Neural progenitor cell (in vitro differentiated cells): ENCODE results near the gene MMP28. TPM values are rescaled to one million over a fixed set of nuclear protein-coding genes. Genes with fewer than 3 reads are reported as not detected.

Source experiments
- DNase-seq: peaks from one replicate; pipeline ENCODE4 v3.0.0-alpha.2; 2016; ENCODE audit warnings: low spot score
- H2AFZ ChIP-seq: fragments of 200-600 bp; sonication (generic); replicated peaks from 2 replicates; pipeline ENCODE4 v1.6.1; 2016; ENCODE audit warnings: antibody characterized with exemption
- H3F3A ChIP-seq: fragments of 200-600 bp; sonication (generic); 2 replicates; pipeline ENCODE4 v1.6.1; 2016; ENCODE audit warnings: antibody characterized with exemption, low read depth
- H3K27ac ChIP-seq: fragments of 200-600 bp; sonication (generic); 2 replicates; pipeline ENCODE4 v1.5.1; 2016; ENCODE audit warnings: mild to moderate bottlenecking
- H3K27me3 ChIP-seq: fragments of 200-600 bp; sonication (generic); 2 replicates; pipeline ENCODE4 v1.6.1; 2016; ENCODE audit warnings: mild to moderate bottlenecking, moderate library complexity
- H3K36me3 ChIP-seq: fragments of 200-600 bp; sonication (generic); 2 replicates; pipeline ENCODE4 v1.5.1; 2016
- H3K4me1 ChIP-seq: fragments of 200-600 bp; sonication (generic); 2 replicates; pipeline ENCODE4 v1.6.1; 2016; ENCODE audit warnings: mixed run types
- H3K4me2 ChIP-seq: fragments of 200-600 bp; sonication (generic); 2 replicates; pipeline ENCODE4 v1.6.1; 2016
- H3K4me3 ChIP-seq: fragments of 200-600 bp; sonication (generic); 2 replicates; pipeline ENCODE4 v1.5.1; 2016
- H3K79me2 ChIP-seq: fragments of 200-600 bp; sonication (generic); 2 replicates; pipeline ENCODE4 v1.6.1; 2016; ENCODE audit warnings: low read depth
- H3K9ac ChIP-seq: fragments of 200-600 bp; sonication (generic); 2 replicates; pipeline ENCODE4 v1.6.1; 2016
- H3K9me3 ChIP-seq: fragments of 200-600 bp; sonication (generic); 2 replicates; pipeline ENCODE4 v1.5.1; 2016; ENCODE audit warnings: low read depth
- H4K20me1 ChIP-seq: fragments of 200-600 bp; sonication (generic); 2 replicates; pipeline ENCODE4 v1.6.1; 2016; ENCODE audit warnings: low read depth
- H3K27ac Mint-ChIP-seq: 3 replicates; pipeline ENCODE4 v1.8.0; 2021; ENCODE audit warnings: mixed read lengths
- H3K27me3 Mint-ChIP-seq: 2 replicates; pipeline ENCODE4 v1.8.0; 2022; ENCODE audit warnings: low read depth, mild to moderate bottlenecking, inconsistent platforms, moderate library complexity, mixed read lengths; ENCODE audit not compliant: insufficient read depth
- H3K36me3 Mint-ChIP-seq: 3 replicates; pipeline ENCODE4 v1.8.0; 2021; ENCODE audit warnings: mixed read lengths
- H3K4me1 Mint-ChIP-seq: 3 replicates; pipeline ENCODE4 v1.8.0; 2021; ENCODE audit warnings: mixed read lengths
- H3K4me3 Mint-ChIP-seq: 3 replicates; pipeline ENCODE4 v1.8.0; 2021; ENCODE audit warnings: mild to moderate bottlenecking, moderate library complexity, mixed read lengths
- H3K9me3 Mint-ChIP-seq: 3 replicates; pipeline ENCODE4 v1.8.0; 2020; ENCODE audit warnings: mixed read lengths
- EZH2 ChIP-seq: fragments of 200-600 bp; sonication (generic); IDR thresholded peaks from 2 replicates; pipeline ENCODE4 v1.6.1; 2017; ENCODE audit warnings: antibody characterized with exemption, mild to moderate bottlenecking, moderate library complexity
- EZH2phosphoT487 ChIP-seq: fragments of 200-600 bp; sonication (generic); IDR thresholded peaks from 2 replicates; pipeline ENCODE4 v1.6.1; 2017; ENCODE audit warnings: antibody characterized with exemption
- total RNA-seq: library from RNA; depleted of rRNA; stranded (reverse); fragments of >200 nt; gene quantifications from 2 replicates; pipeline ENCODE4 v1.2.3, GENCODE V29; 2015; ENCODE audit warnings: low replicate concordance
- TF ChIP-seq, protein P1 (sequence below): fragments of 200-600 bp; sonication (generic); IDR thresholded peaks from 2 replicates; pipeline ENCODE4 v1.5.1; 2017; ENCODE audit warnings: antibody characterized with exemption, mild to moderate bottlenecking

Gene MMP28
- total RNA-seq, 1 donor from 2014 or later = not detected

DNA sequence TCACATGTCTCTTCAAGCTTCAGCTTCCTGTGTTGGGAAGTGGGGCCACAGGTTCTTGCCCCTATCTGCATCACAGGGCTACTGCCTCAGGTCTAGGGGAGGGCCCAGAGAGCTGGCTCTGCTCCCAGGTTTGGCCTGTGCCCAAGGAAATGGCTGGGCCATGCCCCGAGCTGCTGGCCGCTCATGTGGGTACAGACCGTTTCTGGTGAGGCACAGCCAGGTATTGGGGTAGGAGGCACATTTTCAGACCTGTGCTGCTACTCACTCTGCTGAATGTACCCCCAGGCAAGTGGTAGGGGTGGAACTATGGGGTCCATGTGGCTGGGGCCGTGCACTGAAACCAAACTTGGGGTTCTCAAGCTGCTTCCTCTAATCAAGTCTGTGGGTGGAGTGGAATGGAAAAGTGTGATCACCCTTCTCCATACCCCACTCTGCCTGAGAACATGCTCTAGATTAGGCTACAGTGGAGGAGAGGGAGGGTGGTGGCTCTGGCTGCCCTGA, 47.0 kb downstream of the MMP28 start:
- no peak overlapping the region for H3K9ac ChIP-seq
- no peaks in the 10 kb centered on the region for H3K9me3 Mint-ChIP-seq
- peaks cover 22% of the 10 kb centered on the region for H3K27me3 Mint-ChIP-seq
- H3K9me3 ChIP-seq = no peaks in the 10 kb centered on the region
- H3K79me2 ChIP-seq = no peaks in the 10 kb centered on the region
- no peaks in the 10 kb centered on the region for H3K36me3 Mint-ChIP-seq
- no peak overlapping the region for H2AFZ ChIP-seq
- no peak overlapping the region for H3K4me3 Mint-ChIP-seq
- peaks cover 19% of the 10 kb centered on the region for H3K4me1 Mint-ChIP-seq
- no peaks in the 10 kb centered on the region for H3K4me1 ChIP-seq
- H3K36me3 ChIP-seq = no peaks in the 10 kb centered on the region
- H3K4me2 ChIP-seq = no peak overlapping the region
- peaks cover 12% of the 10 kb centered on the region for H4K20me1 ChIP-seq
- peaks cover 31% of the 10 kb centered on the region for H3K27me3 ChIP-seq
- H3K4me3 ChIP-seq = no peak overlapping the region
- no peak overlapping the region for H3K27ac ChIP-seq
- H3F3A ChIP-seq = no peaks in the 10 kb centered on the region
- TF ChIP-seq EZH2 (no peak), EZH2phosphoT487 (no peak)
- TF ChIP-seq, protein P1, sequence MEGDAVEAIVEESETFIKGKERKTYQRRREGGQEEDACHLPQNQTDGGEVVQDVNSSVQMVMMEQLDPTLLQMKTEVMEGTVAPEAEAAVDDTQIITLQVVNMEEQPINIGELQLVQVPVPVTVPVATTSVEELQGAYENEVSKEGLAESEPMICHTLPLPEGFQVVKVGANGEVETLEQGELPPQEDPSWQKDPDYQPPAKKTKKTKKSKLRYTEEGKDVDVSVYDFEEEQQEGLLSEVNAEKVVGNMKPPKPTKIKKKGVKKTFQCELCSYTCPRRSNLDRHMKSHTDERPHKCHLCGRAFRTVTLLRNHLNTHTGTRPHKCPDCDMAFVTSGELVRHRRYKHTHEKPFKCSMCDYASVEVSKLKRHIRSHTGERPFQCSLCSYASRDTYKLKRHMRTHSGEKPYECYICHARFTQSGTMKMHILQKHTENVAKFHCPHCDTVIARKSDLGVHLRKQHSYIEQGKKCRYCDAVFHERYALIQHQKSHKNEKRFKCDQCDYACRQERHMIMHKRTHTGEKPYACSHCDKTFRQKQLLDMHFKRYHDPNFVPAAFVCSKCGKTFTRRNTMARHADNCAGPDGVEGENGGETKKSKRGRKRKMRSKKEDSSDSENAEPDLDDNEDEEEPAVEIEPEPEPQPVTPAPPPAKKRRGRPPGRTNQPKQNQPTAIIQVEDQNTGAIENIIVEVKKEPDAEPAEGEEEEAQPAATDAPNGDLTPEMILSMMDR = no peak
- no peak overlapping the region for H3K27ac Mint-ChIP-seq
- no peak for DNase-seq

DNA sequence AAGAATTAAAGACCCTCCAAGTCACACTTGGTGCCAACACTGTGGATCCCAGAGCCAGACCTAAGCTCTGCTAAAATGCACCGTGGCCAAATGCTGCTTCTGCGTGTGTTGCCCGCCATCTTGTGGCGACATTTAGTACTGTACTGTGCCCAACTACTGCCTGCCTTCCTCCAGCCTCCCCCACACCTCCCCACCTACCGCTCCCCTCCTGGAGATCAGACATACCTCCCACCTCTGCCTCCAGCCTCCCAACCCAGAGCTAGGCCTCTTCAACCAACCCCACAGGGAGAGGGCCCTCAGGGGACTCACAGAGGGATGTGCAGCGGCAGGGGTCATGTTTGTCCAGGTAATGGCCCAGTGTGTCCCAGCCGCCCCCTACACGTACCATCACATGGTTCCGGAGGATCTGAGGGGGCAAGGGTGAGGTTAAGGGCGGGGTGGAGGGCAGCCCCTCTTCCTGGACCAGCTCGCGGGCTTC, 47.9 kb downstream of the MMP28 start:
- Histone ChIP-seq H3K4me3 (no peak overlapping the region), H3K4me2 (no peak overlapping the region), H3K9me3 (no peaks in the 10 kb centered on the region), H2AFZ (no peak overlapping the region), H4K20me1 (peaks cover 18% of the 10 kb centered on the region), H3K36me3 (no peaks in the 10 kb centered on the region), H3K27ac (no peak overlapping the region), H3K4me1 (no peaks in the 10 kb centered on the region), H3F3A (no peaks in the 10 kb centered on the region), H3K27me3 (peaks cover 39% of the 10 kb centered on the region), H3K9ac (no peak overlapping the region), H3K79me2 (no peaks in the 10 kb centered on the region)
- H3K36me3 Mint-ChIP-seq = no peaks in the 10 kb centered on the region
- DNase-seq = peak; percentile 89
- H3K4me1 Mint-ChIP-seq = peaks cover 14% of the 10 kb centered on the region
- peaks cover 25% of the 10 kb centered on the region for H3K27me3 Mint-ChIP-seq
- TF ChIP-seq, protein P1 = peak; percentile 86
- TF ChIP-seq EZH2phosphoT487 = no peak
- no peak overlapping the region for H3K4me3 Mint-ChIP-seq
- no peak overlapping the region for H3K27ac Mint-ChIP-seq
- H3K9me3 Mint-ChIP-seq = no peaks in the 10 kb centered on the region

DNA sequence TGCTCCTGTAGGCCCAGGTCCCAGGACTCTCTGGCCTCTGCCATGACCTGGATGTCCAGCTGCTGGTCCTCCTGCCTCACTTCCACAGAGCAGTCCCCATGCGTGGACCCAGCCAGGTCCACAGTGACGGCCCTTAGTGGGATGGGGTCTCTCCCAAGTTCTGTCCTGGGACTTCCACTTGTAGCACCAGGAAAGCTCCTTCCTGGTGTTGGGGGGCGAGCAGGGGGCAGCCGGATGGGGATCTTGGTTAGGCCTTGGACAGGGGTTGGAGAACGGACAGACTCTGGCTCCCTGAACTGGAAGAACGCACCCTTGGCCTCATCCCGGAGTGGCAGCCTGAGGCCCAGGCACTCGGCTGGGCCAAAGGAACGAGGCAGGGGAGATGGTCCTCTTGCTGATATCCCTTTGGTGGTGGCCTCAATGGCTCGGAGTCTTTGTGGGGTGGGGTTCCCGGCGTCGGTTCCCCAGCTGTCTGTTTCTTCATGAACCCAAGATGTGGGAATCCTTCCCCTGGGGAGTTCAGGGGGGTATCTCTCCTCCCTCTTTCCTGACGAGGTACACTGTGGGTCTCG, 49.6 kb downstream of the MMP28 start:
- Histone ChIP-seq H3K4me2 (no peak overlapping the region), H3K79me2 (no peaks in the 10 kb centered on the region), H3K9me3 (no peaks in the 10 kb centered on the region), H4K20me1 (peaks cover 21% of the 10 kb centered on the region), H3K36me3 (no peaks in the 10 kb centered on the region), H2AFZ (no peak overlapping the region), H3K4me3 (no peak overlapping the region), H3F3A (no peaks in the 10 kb centered on the region), H3K4me1 (no peaks in the 10 kb centered on the region), H3K9ac (no peak overlapping the region), H3K27me3 (peaks cover 51% of the 10 kb centered on the region), H3K27ac (no peak overlapping the region)
- no peak for DNase-seq
- H3K27ac Mint-ChIP-seq = no peak overlapping the region
- H3K36me3 Mint-ChIP-seq = no peaks in the 10 kb centered on the region
- peaks cover 28% of the 10 kb centered on the region for H3K27me3 Mint-ChIP-seq
- TF ChIP-seq, protein P1 = no peak
- TF ChIP-seq EZH2 = no peak
- peaks cover 15% of the 10 kb centered on the region for H3K4me1 Mint-ChIP-seq
- H3K9me3 Mint-ChIP-seq = no peaks in the 10 kb centered on the region
- no peak overlapping the region for H3K4me3 Mint-ChIP-seq
